Measurements from ENCODE around the gene TTC7B. TPM values are rescaled to one million over a fixed set of nuclear protein-coding genes. Genes with fewer than 3 reads are reported as not detected.

TTC7B gene
- total and polyA plus RNA-seq, 2 experiments from 2014 or later: 7.9 to 28.6 TPM

DNA sequence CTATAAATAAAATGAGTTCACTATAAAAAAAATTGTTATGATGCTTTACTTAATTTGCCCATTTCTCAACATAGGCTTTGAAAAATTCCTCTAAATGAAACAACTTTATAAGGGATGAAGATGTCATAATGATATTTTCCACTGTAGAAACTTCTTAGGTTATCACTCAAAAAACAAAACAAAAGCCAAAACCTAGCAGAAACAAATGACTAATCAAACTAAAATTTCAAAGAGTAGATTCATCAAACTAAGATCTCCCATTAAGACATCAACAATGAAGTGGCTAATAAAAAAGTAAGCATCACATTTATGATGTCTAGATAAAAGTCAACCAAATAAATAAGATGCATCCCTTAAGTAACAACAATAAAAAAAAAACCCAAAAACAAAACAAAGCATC lies 36.9 kb upstream of the TTC7B start:
- H3K4me1 ChIP-seq (ENCODE audit: insufficient read depth): no peaks in the 10 kb centered on the region
- no peak overlapping the region for H2AFZ ChIP-seq
- ATAC-seq: no peak
- no peak overlapping the region for H3K4me3 Mint-ChIP-seq
- H3K9me2 ChIP-seq (ENCODE audit: insufficient read depth): no peaks in the 10 kb centered on the region
- H4K20me1 ChIP-seq (replicated peaks; ENCODE audit: insufficient read depth): no peaks in the 10 kb centered on the region
- H3K79me2 ChIP-seq (replicated peaks; ENCODE audit: insufficient read depth): no peaks in the 10 kb centered on the region
- no peak overlapping the region for H3K27ac Mint-ChIP-seq
- no peak overlapping the region for H3K4me2 ChIP-seq
- no peaks in the 10 kb centered on the region for H3K27me3 Mint-ChIP-seq (ENCODE audit: insufficient read depth, low read depth, poor library complexity)
- no peaks in the 10 kb centered on the region for H3K9me3 Mint-ChIP-seq
- H3K36me3 Mint-ChIP-seq (ENCODE audit: low read depth): no peaks in the 10 kb centered on the region
- no peaks in the 10 kb centered on the region for H3F3A ChIP-seq (replicated peaks; ENCODE audit: low read depth)
- H3K27ac ChIP-seq (ENCODE audit: low read depth): no peak overlapping the region
- H3K4me1 Mint-ChIP-seq: peaks cover 2% of the 10 kb centered on the region; the same call in 1 of the 3 replicates
- DNase-seq (ENCODE audit: low spot score): no peak
- no peak overlapping the region for H3K4me3 ChIP-seq
- H3K36me3 ChIP-seq (ENCODE audit: insufficient read depth): no peaks in the 10 kb centered on the region
- TF ChIP-seq STAT1 (IDR thresholded peaks at IDR 0.05; ENCODE audit: unreplicated experiment) (no peak), EZH2phosphoT487 (IDR thresholded peaks at IDR 0.05; ENCODE audit: unreplicated experiment) (no peak), CREB1 (CRISPR knock-in tag; IDR thresholded peaks at IDR 0.05; ENCODE audit: low read depth) (no peak), JUNB (IDR thresholded peaks at IDR 0.05; ENCODE audit: unreplicated experiment) (no peak), ZNF114 (CRISPR knock-in tag; IDR thresholded peaks at IDR 0.05) (no peak)
- TF ChIP-seq, protein P1, sequence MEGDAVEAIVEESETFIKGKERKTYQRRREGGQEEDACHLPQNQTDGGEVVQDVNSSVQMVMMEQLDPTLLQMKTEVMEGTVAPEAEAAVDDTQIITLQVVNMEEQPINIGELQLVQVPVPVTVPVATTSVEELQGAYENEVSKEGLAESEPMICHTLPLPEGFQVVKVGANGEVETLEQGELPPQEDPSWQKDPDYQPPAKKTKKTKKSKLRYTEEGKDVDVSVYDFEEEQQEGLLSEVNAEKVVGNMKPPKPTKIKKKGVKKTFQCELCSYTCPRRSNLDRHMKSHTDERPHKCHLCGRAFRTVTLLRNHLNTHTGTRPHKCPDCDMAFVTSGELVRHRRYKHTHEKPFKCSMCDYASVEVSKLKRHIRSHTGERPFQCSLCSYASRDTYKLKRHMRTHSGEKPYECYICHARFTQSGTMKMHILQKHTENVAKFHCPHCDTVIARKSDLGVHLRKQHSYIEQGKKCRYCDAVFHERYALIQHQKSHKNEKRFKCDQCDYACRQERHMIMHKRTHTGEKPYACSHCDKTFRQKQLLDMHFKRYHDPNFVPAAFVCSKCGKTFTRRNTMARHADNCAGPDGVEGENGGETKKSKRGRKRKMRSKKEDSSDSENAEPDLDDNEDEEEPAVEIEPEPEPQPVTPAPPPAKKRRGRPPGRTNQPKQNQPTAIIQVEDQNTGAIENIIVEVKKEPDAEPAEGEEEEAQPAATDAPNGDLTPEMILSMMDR (conservative IDR thresholded peaks at IDR 0.05; ENCODE audit: low read depth in 2 of 2): no peak
- TF ChIP-seq, protein P2, sequence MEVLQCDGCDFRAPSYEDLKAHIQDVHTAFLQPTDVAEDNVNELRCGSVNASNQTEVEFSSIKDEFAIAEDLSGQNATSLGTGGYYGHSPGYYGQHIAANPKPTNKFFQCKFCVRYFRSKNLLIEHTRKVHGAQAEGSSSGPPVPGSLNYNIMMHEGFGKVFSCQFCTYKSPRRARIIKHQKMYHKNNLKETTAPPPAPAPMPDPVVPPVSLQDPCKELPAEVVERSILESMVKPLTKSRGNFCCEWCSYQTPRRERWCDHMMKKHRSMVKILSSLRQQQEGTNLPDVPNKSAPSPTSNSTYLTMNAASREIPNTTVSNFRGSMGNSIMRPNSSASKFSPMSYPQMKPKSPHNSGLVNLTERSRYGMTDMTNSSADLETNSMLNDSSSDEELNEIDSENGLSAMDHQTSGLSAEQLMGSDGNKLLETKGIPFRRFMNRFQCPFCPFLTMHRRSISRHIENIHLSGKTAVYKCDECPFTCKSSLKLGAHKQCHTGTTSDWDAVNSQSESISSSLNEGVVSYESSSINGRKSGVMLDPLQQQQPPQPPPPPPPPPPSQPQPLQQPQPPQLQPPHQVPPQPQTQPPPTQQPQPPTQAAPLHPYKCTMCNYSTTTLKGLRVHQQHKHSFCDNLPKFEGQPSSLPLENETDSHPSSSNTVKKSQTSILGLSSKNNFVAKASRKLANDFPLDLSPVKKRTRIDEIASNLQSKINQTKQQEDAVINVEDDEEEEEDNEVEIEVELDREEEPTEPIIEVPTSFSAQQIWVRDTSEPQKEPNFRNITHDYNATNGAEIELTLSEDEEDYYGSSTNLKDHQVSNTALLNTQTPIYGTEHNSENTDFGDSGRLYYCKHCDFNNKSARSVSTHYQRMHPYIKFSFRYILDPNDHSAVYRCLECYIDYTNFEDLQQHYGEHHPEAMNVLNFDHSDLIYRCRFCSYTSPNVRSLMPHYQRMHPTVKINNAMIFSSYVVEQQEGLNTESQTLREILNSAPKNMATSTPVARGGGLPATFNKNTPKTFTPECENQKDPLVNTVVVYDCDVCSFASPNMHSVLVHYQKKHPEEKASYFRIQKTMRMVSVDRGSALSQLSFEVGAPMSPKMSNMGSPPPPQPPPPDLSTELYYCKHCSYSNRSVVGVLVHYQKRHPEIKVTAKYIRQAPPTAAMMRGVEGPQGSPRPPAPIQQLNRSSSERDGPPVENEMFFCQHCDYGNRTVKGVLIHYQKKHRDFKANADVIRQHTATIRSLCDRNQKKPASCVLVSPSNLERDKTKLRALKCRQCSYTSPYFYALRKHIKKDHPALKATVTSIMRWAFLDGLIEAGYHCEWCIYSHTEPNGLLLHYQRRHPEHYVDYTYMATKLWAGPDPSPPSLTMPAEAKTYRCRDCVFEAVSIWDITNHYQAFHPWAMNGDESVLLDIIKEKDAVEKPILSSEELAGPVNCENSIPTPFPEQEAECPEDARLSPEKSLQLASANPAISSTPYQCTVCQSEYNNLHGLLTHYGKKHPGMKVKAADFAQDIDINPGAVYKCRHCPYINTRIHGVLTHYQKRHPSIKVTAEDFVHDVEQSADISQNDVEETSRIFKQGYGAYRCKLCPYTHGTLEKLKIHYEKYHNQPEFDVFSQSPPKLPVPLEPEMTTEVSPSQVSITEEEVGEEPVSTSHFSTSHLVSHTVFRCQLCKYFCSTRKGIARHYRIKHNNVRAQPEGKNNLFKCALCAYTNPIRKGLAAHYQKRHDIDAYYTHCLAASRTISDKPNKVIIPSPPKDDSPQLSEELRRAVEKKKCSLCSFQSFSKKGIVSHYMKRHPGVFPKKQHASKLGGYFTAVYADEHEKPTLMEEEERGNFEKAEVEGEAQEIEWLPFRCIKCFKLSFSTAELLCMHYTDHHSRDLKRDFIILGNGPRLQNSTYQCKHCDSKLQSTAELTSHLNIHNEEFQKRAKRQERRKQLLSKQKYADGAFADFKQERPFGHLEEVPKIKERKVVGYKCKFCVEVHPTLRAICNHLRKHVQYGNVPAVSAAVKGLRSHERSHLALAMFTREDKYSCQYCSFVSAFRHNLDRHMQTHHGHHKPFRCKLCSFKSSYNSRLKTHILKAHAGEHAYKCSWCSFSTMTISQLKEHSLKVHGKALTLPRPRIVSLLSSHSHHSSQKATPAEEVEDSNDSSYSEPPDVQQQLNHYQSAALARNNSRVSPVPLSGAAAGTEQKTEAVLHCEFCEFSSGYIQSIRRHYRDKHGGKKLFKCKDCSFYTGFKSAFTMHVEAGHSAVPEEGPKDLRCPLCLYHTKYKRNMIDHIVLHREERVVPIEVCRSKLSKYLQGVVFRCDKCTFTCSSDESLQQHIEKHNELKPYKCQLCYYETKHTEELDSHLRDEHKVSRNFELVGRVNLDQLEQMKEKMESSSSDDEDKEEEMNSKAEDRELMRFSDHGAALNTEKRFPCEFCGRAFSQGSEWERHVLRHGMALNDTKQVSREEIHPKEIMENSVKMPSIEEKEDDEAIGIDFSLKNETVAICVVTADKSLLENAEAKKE (CRISPR knock-in tag; IDR thresholded peaks at IDR 0.05): no peak
- no peaks in the 10 kb centered on the region for H3K27me3 ChIP-seq (ENCODE audit: insufficient read depth)

All from GM23338 (cell line).